SK-N-SH (cell line): ENCODE results near the gene ADIPOR2.

Source experiments
- CTCF ChIP-seq: fragments of 200-600 bp; sonication (generic); IDR thresholded peaks from 2 replicates; pipeline ENCODE4 v1.6.1; 2017; ENCODE audit warnings: antibody characterized with exemption, mild to moderate bottlenecking, moderate library complexity
- FOXJ3 ChIP-seq: sonication (generic); formaldehyde crosslinking; IDR thresholded peaks from 2 replicates; pipeline ENCODE4 v1.5.1; 2020; ENCODE audit warnings: mild to moderate bottlenecking, missing genetic modification reagents
- FOXM1 ChIP-seq: IDR thresholded peaks from 2 replicates; pipeline ENCODE4 v1.4.0; 2012; ENCODE audit warnings: low read depth, mild to moderate bottlenecking
- GATA2 ChIP-seq: sonication (generic); formaldehyde crosslinking; IDR thresholded peaks from 2 replicates; pipeline ENCODE4 v1.5.0; 2020; ENCODE audit warnings: mild to moderate bottlenecking, missing genetic modification reagents
- JUND ChIP-seq: IDR thresholded peaks from 2 replicates; pipeline ENCODE4 v1.4.0; 2012
- NFIC ChIP-seq: IDR thresholded peaks from 2 replicates; pipeline ENCODE4 v1.4.0; 2012; ENCODE audit warnings: borderline replicate concordance
- NRF1 ChIP-seq: IDR thresholded peaks from 2 replicates; pipeline ENCODE4 v1.6.1; 2012; ENCODE audit warnings: low read depth, mild to moderate bottlenecking, low read length
- POLR2AphosphoS5 ChIP-seq: IDR thresholded peaks from 2 replicates; pipeline ENCODE4 v1.6.1; 2012; ENCODE audit warnings: low read depth, low read length
- TAF1 ChIP-seq: IDR thresholded peaks from 2 replicates; pipeline ENCODE4 v1.6.1; 2012; ENCODE audit warnings: low read depth, mild to moderate bottlenecking, low read length, moderate library complexity, borderline replicate concordance
- TEAD4 ChIP-seq: IDR thresholded peaks from 2 replicates; pipeline ENCODE4 v1.4.0; 2012; ENCODE audit warnings: mild to moderate bottlenecking, borderline replicate concordance; ENCODE audit not compliant: insufficient read depth
- ZBTB33 ChIP-seq: IDR thresholded peaks from 2 replicates; pipeline ENCODE4 v1.4.0; 2012; ENCODE audit warnings: low read depth, borderline replicate concordance

GRCh38 chr12:1739368-1739767 lies 48.5 kb downstream of the ADIPOR2 start:
- TF ChIP-seq TEAD4 (no peak), CTCF (no peak), POLR2AphosphoS5 (no peak), FOXJ3 (CRISPR knock-in tag) (no peak), NRF1 (no peak), NFIC (no peak), TAF1 (no peak), GATA2 (CRISPR knock-in tag) (no peak), JUND (no peak), FOXM1 (no peak), ZBTB33 (no peak)
